ENCODE data around the gene PTCSC3. TPM values are rescaled to one million over a fixed set of nuclear protein-coding genes. Genes with fewer than 3 reads are reported as not detected.
"Not testable (repeated sequence)": the region's sequence is repeated elsewhere in the genome, so short reads cannot be mapped to it uniquely, and the experiment has no call there.

PTCSC3 gene
- total and polyA plus RNA-seq, 7 donors: not detected

GRCh38 chr14:36113341-36113740, 63.2 kb downstream of the PTCSC3 start:
- no peak for TF ChIP-seq CTCF (IDR thresholded peaks at IDR 0.05)
- Histone ChIP-seq H3K9me3 (no peaks in the 10 kb centered on the region), H3K27ac (no peak overlapping the region), H3K27me3 (ENCODE audit: insufficient read depth in 3 of 3, low read length in 2 of 3) (peaks cover 0 to 2% (median 0%) of the 10 kb centered on the region in 3 donors), H3K4me1 (no peaks in the 10 kb centered on the region), H3K36me3 (ENCODE audit: insufficient read depth in 1 of 2, low read depth in 1 of 2) (no peaks in the 10 kb centered on the region), H3K4me3 (no peak overlapping the region)
- 40 to 44% (median 40%) methylated on average over 4 of the region's 4 CpGs for WGBS, 3 donors
- DNase-seq: no peak
- intact Hi-C loops (cut with DNase I): no loop called here
- no peak for ATAC-seq

GRCh38 chr14:36111822-36112583, 64.5 kb downstream of the PTCSC3 start:
- no peak overlapping the region for H3K27ac ChIP-seq
- H3K9me3 ChIP-seq: no peaks in the 10 kb centered on the region
- no peak for TF ChIP-seq CTCF (IDR thresholded peaks at IDR 0.05)
- ATAC-seq (no peak), DNase-seq (no peak)
- H3K4me1 ChIP-seq: no peaks in the 10 kb centered on the region
- intact Hi-C loops (cut with DNase I): no loop called here
- no peaks in the 10 kb centered on the region for H3K36me3 ChIP-seq (ENCODE audit: insufficient read depth in 1 of 2, low read depth in 1 of 2)
- H3K27me3 ChIP-seq (ENCODE audit: insufficient read depth in 3 of 3, low read length in 2 of 3): peaks cover 0 to 2% (median 0%) of the 10 kb centered on the region in 3 donors
- no peak overlapping the region for H3K4me3 ChIP-seq
- WGBS, 3 donors: 72 to 82% (median 79%) methylated on average over 3 of the region's 3 CpGs

- intact Hi-C loops (cut with DNase I): no loop called here
- no peak for TF ChIP-seq CTCF (IDR thresholded peaks at IDR 0.05)
- 0 to 4% (median 2%) methylated on average over 1 of the region's 1 CpG for WGBS, 3 donors
- no peak overlapping the region for H3K4me3 ChIP-seq
- no peaks in the 10 kb centered on the region for H3K36me3 ChIP-seq (ENCODE audit: insufficient read depth in 1 of 2, low read depth in 1 of 2)
- no peak overlapping the region for H3K27ac ChIP-seq
- no peaks in the 10 kb centered on the region for H3K4me1 ChIP-seq
- DNase-seq: no peak
- no peaks in the 10 kb centered on the region for H3K9me3 ChIP-seq
- ATAC-seq: no peak
- peaks cover 0 to 2% (median 0%) of the 10 kb centered on the region in 3 donors for H3K27me3 ChIP-seq (ENCODE audit: insufficient read depth in 3 of 3, low read length in 2 of 3)
Observed at GRCh38 chr14:36105401-36105800, 71.1 kb downstream of the PTCSC3 start.

GRCh38 chr14:36104258-36104657, 72.3 kb downstream of the PTCSC3 start:
- ATAC-seq; H3K9me3 ChIP-seq; DNase-seq; H3K27ac ChIP-seq; H3K4me3 ChIP-seq; H3K36me3 ChIP-seq (ENCODE audit: insufficient read depth in 1 of 2, low read depth in 1 of 2); H3K4me1 ChIP-seq; intact Hi-C loops (cut with DNase I); H3K27me3 ChIP-seq (ENCODE audit: insufficient read depth in 3 of 3, low read length in 2 of 3): not testable (repeated sequence)
- WGBS, 3 donors: 76 to 80% (median 77%) methylated on average over 7 of the region's 7 CpGs

- Histone ChIP-seq H3K4me3 (no peak overlapping the region), H3K27me3 (ENCODE audit: insufficient read depth in 3 of 3, low read length in 2 of 3) (no peaks in the 10 kb centered on the region), H3K36me3 (ENCODE audit: insufficient read depth in 1 of 2, low read depth in 1 of 2) (no peaks in the 10 kb centered on the region), H3K9me3 (no peaks in the 10 kb centered on the region), H3K27ac (no peak overlapping the region), H3K4me1 (no peaks in the 10 kb centered on the region)
- ATAC-seq: no peak
- intact Hi-C loops (cut with DNase I): no loop called here
- no peak for DNase-seq
- no peak for TF ChIP-seq CTCF (IDR thresholded peaks at IDR 0.05)
- 91 to 94% (median 93%) methylated on average over 4 of the region's 4 CpGs for WGBS, 3 donors
Observed at GRCh38 chr14:36099619-36100018, 76.9 kb downstream of the PTCSC3 start.

Measured in psoas muscle (tissue), 8 donors.